Gastroesophageal sphincter (tissue), 4 donors: ENCODE data around the gene PNPLA7. TPM values are rescaled to one million over a fixed set of nuclear protein-coding genes. Genes with fewer than 3 reads are reported as not detected.

Source experiments
- ATAC-seq: fragments of 150-250 bp; one replicate; pipeline ENCODE4 v1.9.1; 2016; ENCODE audit warnings: mild to moderate bottlenecking, moderate library complexity
- H3K27ac ChIP-seq, 4 donors: fragments of 200-600 bp; sonication (generic) in 3 of 4; 1 replicate in 3 of 4; 2 replicates in 1 of 4; pipeline ENCODE4 v1.5.1; 2016 to 2019
- H3K27me3 ChIP-seq: fragments of 200-600 bp; sonication (generic); one replicate; pipeline ENCODE4 v1.5.1; 2019
- H3K36me3 ChIP-seq, 2 donors: fragments of 200-600 bp; sonication (generic); one replicate each; pipeline ENCODE4 v1.5.1; 2019; ENCODE audit warnings: control low read depth in 1 of 2
- H3K4me1 ChIP-seq, 3 donors: fragments of 200-600 bp; sonication (generic); 1 replicate in 2 of 3; 2 replicates in 1 of 3; pipeline ENCODE4 v1.5.1; 2016 to 2019; ENCODE audit warnings: control low read depth in 2 of 3
- H3K4me3 ChIP-seq, 2 donors: fragments of 200-600 bp; sonication (generic); one replicate each; pipeline ENCODE4 v1.5.1; 2019; ENCODE audit warnings: mild to moderate bottlenecking in 1 of 2, moderate library complexity in 1 of 2
- H3K9me3 ChIP-seq, 3 donors: fragments of 200-600 bp; sonication (generic); one replicate each; pipeline ENCODE4 v1.5.1; 2017 to 2019; ENCODE audit warnings: control low read depth in 2 of 3
- CTCF ChIP-seq, 4 experiments: fragments of 200-600 bp in 2 of 4; fragments of 450-650 bp in 2 of 4; sonication (generic) in 1 of 4; IDR thresholded peaks; one replicate each; pipeline ENCODE4 v1.5.1; 2017 to 2019; ENCODE audit warnings: antibody characterized with exemption in 4 of 4, mild to moderate bottlenecking in 2 of 4, moderate library complexity in 2 of 4
- EP300 ChIP-seq: sonication (generic); formaldehyde crosslinking; IDR thresholded peaks from one replicate; pipeline ENCODE4 v1.6.1; 2017; ENCODE audit warnings: antibody characterized with exemption, mild to moderate bottlenecking
- POLR2A ChIP-seq, 2 donors: fragments of 450-650 bp; IDR thresholded peaks; one replicate each; pipeline ENCODE4 v1.6.1; 2017; ENCODE audit warnings: antibody characterized with exemption in 2 of 2, mild to moderate bottlenecking in 2 of 2, moderate library complexity in 1 of 2
- POLR2AphosphoS5 ChIP-seq: sonication (generic); formaldehyde crosslinking; IDR thresholded peaks from one replicate; pipeline ENCODE4 v1.6.1; 2017; ENCODE audit warnings: antibody characterized with exemption
- WGBS, 2 donors: methylation state at CpG; one replicate each; pipeline ENCODE4 v1.1.5; 2018; ENCODE audit warnings: low coverage in 1 of 2; 5-methylcytosine and 5-hydroxymethylcytosine counted together
- total RNA-seq, 4 donors: library from RNA; depleted of rRNA; stranded (reverse); fragments of >200 nt; gene quantifications; one replicate each; pipeline ENCODE4 v1.1.0, GENCODE V29; 2016

PNPLA7 gene
- total RNA-seq, 4 donors from 2014 or later = 2.0 to 11.2 (median 6.6) TPM

GRCh38 chr9:137445930-137446431 is 104.2 kb downstream of the PNPLA7 start:
- ATAC-seq = no peak
- H3K27me3 ChIP-seq = peaks cover 47% of the 10 kb centered on the region
- H3K9me3 ChIP-seq = no peaks in the 10 kb centered on the region
- 52% methylated on average over 9 of the region's 19 CpGs; no CpG with 5 or more reads in 1 of the 2 donors for WGBS, 2 donors
- peaks cover 0 to 20% of the 10 kb centered on the region in 2 donors for H3K36me3 ChIP-seq
- no peak overlapping the region for H3K27ac ChIP-seq
- no peak overlapping the region for H3K4me3 ChIP-seq
- TF ChIP-seq POLR2A (IDR thresholded peaks at IDR 0.05) (no peak), CTCF (IDR thresholded peaks at IDR 0.05) (no peak), POLR2AphosphoS5 (no peak), EP300 (no peak)
- peaks cover 0 to 22% (median 7%) of the 10 kb centered on the region in 3 donors for H3K4me1 ChIP-seq

GRCh38 chr9:137445275-137445807 is 104.9 kb downstream of the PNPLA7 start:
- Histone ChIP-seq H3K4me3 (no peak overlapping the region), H3K27me3 (peaks cover 47% of the 10 kb centered on the region), H3K36me3 (peaks cover 0 to 20% of the 10 kb centered on the region in 2 donors), H3K9me3 (no peaks in the 10 kb centered on the region), H3K4me1 (peaks cover 0 to 22% (median 7%) of the 10 kb centered on the region in 3 donors), H3K27ac (no peak overlapping the region)
- peak; percentile 69 for ATAC-seq
- 5 to 14% methylated on average over 4 to 7 of the region's 14 CpGs for WGBS, 2 donors
- TF ChIP-seq CTCF (IDR thresholded peaks at IDR 0.05) = peak in 3 of 4 experiments; percentile 65 to 85 (median 82)
- no peak for TF ChIP-seq POLR2A (IDR thresholded peaks at IDR 0.05)

GRCh38 chr9:137444106-137444790 is 106.0 kb downstream of the PNPLA7 start:
- Histone ChIP-seq H3K27ac (no peak overlapping the region), H3K4me1 (peaks cover 0 to 22% (median 7%) of the 10 kb centered on the region in 3 donors), H3K9me3 (no peaks in the 10 kb centered on the region), H3K4me3 (no peak overlapping the region), H3K27me3 (peaks cover 52% of the 10 kb centered on the region), H3K36me3 (peaks cover 0 to 11% of the 10 kb centered on the region in 2 donors)
- TF ChIP-seq EP300 = no peak
- no peak for TF ChIP-seq CTCF (IDR thresholded peaks at IDR 0.05)
- TF ChIP-seq POLR2AphosphoS5 = no peak
- no peak for TF ChIP-seq POLR2A (IDR thresholded peaks at IDR 0.05)
- ATAC-seq = no peak
- 89 to 94% methylated on average over 6 to 9 of the region's 14 CpGs for WGBS, 2 donors

GRCh38 chr9:137441935-137442321 is 108.3 kb downstream of the PNPLA7 start:
- 22 to 41% methylated on average over 3 to 6 of the region's 7 CpGs for WGBS, 2 donors
- Histone ChIP-seq H3K27me3 (peaks cover 75% of the 10 kb centered on the region), H3K27ac (no peak overlapping the region), H3K4me1 (peaks cover 0 to 22% (median 7%) of the 10 kb centered on the region in 3 donors), H3K4me3 (peak overlapping the region in 1 of 2 donors; percentile 46), H3K9me3 (no peaks in the 10 kb centered on the region), H3K36me3 (no peaks in the 10 kb centered on the region)
- TF ChIP-seq POLR2A (IDR thresholded peaks at IDR 0.05) (no peak), EP300 (no peak), CTCF (IDR thresholded peaks at IDR 0.05) (no peak), POLR2AphosphoS5 (no peak)
- no peak for ATAC-seq
